PC-3 (cell line): ENCODE data around the gene KCNK10. TPM values are rescaled to one million over a fixed set of nuclear protein-coding genes. Genes with fewer than 3 reads are reported as not detected.

Experiments
- ATAC-seq: fragments of 200-7000 bp; cut with Tn5 transposase; 2 replicates; pipeline ENCODE4 v1.9.1; 2020; ENCODE audit warnings: mild to moderate bottlenecking, moderate library complexity
- BruUV-seq: library from RNA; stranded (reverse); fragments of 400-500 nt; replicated peaks from 2 replicates; lab custom pipeline; 2021; lab: Mats Ljungman, UMichigan
- CTCF ChIA-PET: fragments of 300-600 bp; sonication (Branson Sonifier 250); formaldehyde crosslinking; loops from one replicate; lab custom pipeline; 2022; ENCODE audit warnings: antibody characterized with exemption; lab: Charles Lee
- POLR2A ChIA-PET: fragments of 300-600 bp; sonication (Branson Sonifier 250); formaldehyde crosslinking; loops from one replicate; lab custom pipeline; 2022; ENCODE audit warnings: antibody characterized with exemption; ENCODE audit not compliant: unreplicated experiment; lab: Charles Lee
- DNase-seq: peaks from one replicate; pipeline ENCODE4 v3.0.0-alpha.2; 2015
- H2AFZ ChIP-seq: fragments of 300-600 bp; sonication (generic); 2 replicates; pipeline ENCODE4 v1.6.0; 2016; ENCODE audit warnings: antibody characterized with exemption, low read length
- H3F3A ChIP-seq: fragments of 300-600 bp; sonication (generic); one replicate; pipeline ENCODE4 v1.6.0; 2017; ENCODE audit warnings: antibody characterized with exemption, low read length, control low read depth, mild to moderate bottlenecking; ENCODE audit not compliant: unreplicated experiment
- H3K27ac ChIP-seq: fragments of 300-600 bp; sonication (generic); 2 replicates; pipeline ENCODE4 v1.5.1; 2016; ENCODE audit warnings: mild to moderate bottlenecking, low read length
- H3K27me3 ChIP-seq: fragments of 300-600 bp; sonication (generic); 2 replicates; pipeline ENCODE4 v1.6.1; 2016; ENCODE audit warnings: low read length, mixed read lengths
- H3K36me3 ChIP-seq: fragments of 300-600 bp; sonication (generic); 2 replicates; pipeline ENCODE4 v1.6.1; 2016; ENCODE audit warnings: low read depth, mixed run types, low read length, mixed read lengths
- H3K4me1 ChIP-seq: fragments of 300-600 bp; sonication (generic); 2 replicates; pipeline ENCODE4 v1.5.1; 2016; ENCODE audit warnings: low read length; ENCODE audit not compliant: insufficient read depth
- H3K4me2 ChIP-seq: fragments of 300-600 bp; sonication (generic); 2 replicates; pipeline ENCODE4 v1.6.0; 2016; ENCODE audit warnings: low read length
- H3K4me3 ChIP-seq: fragments of 300-600 bp; sonication (generic); 2 replicates; pipeline ENCODE4 v1.5.1; 2016; ENCODE audit warnings: mild to moderate bottlenecking, low read length, mixed read lengths
- H3K79me2 ChIP-seq: fragments of 300-600 bp; sonication (generic); 2 replicates; pipeline ENCODE4 v1.6.1; 2017; ENCODE audit warnings: low read length, mixed read lengths
- H3K9ac ChIP-seq: fragments of 300-600 bp; sonication (generic); 2 replicates; pipeline ENCODE4 v1.6.0; 2016; ENCODE audit warnings: mild to moderate bottlenecking, low read length
- H3K9me2 ChIP-seq: fragments of 300-600 bp; sonication (generic); replicated peaks from 2 replicates; pipeline ENCODE4 v1.6.1; 2016; ENCODE audit warnings: mixed run types, low read length, mixed read lengths
- H3K9me3 ChIP-seq: fragments of 300-600 bp; sonication (generic); 2 replicates; pipeline ENCODE4 v1.6.1; 2016; ENCODE audit warnings: low read length, mixed read lengths
- H4K20me1 ChIP-seq: fragments of 300-600 bp; sonication (generic); 2 replicates; pipeline ENCODE4 v1.6.1; 2016; ENCODE audit warnings: low read length, mixed read lengths
- CTCF ChIP-seq: fragments of 300-600 bp; sonication (generic); conservative IDR thresholded peaks from 2 replicates; pipeline ENCODE4 v1.5.1; 2017; ENCODE audit warnings: antibody characterized with exemption, low read depth, mild to moderate bottlenecking, low read length
- EZH2 ChIP-seq: fragments of 300-600 bp; sonication (generic); IDR thresholded peaks from one replicate; pipeline ENCODE4 v1.6.1; 2017; ENCODE audit warnings: antibody characterized with exemption, mild to moderate bottlenecking, low read length; ENCODE audit not compliant: unreplicated experiment
- EZH2phosphoT487 ChIP-seq: fragments of 300-600 bp; sonication (generic); IDR thresholded peaks from 2 replicates; pipeline ENCODE4 v1.6.1; 2018; ENCODE audit warnings: mild to moderate bottlenecking, antibody characterized with exemption, low read length, borderline replicate concordance
- intact Hi-C: fragments of 100-400 bp; cut with micrococcal nuclease; formaldehyde crosslinking; loops from 2 replicates; pipeline ENCODE4 v1.9.0; 2023
- total RNA-seq: library from RNA; depleted of rRNA; stranded (reverse); fragments of >200 nt; gene quantifications from 2 replicates; pipeline ENCODE4 v1.2.3, GENCODE V29; 2014

KCNK10 gene
- total RNA-seq, 1 experiment from 2014 or later = not detected

DNA sequence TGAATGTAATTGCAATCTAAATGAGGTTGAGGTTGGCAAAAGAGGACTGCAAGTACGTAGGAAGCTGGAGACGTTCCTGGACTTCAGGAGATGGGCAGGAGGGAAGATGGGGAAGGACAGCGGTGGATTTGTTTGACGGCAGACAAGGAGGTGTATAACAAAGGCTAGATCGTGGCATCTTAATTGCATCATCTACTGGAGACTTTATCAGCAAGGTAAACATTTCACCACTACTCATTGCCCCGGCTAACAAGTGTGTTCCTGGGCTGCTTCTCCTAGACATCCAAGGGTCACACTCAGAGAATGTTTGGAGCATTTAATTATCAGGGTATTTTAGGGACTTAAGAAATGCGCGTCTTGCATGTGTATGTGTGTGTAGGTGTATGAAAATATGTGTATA lies 128.5 kb downstream of the KCNK10 start:
- H3K4me1 ChIP-seq = no peaks in the 10 kb centered on the region
- no peak overlapping the region for H3K27ac ChIP-seq
- H3K4me2 ChIP-seq = no peak overlapping the region
- no peaks in the 10 kb centered on the region for H3K9me2 ChIP-seq
- BruUV-seq = no TSS peak
- no peaks in the 10 kb centered on the region for H3K9me3 ChIP-seq
- H3K79me2 ChIP-seq = no peaks in the 10 kb centered on the region
- TF ChIP-seq EZH2phosphoT487 = no peak
- no peak for TF ChIP-seq EZH2
- no peak for TF ChIP-seq CTCF
- intact Hi-C loops = no loop called here
- H3F3A ChIP-seq = no peaks in the 10 kb centered on the region
- H3K4me3 ChIP-seq = no peak overlapping the region
- POLR2A ChIA-PET = no interaction called here
- CTCF ChIA-PET = no interaction called here
- H3K36me3 ChIP-seq = no peaks in the 10 kb centered on the region
- H2AFZ ChIP-seq = no peak overlapping the region
- peaks cover 32% of the 10 kb centered on the region for H3K27me3 ChIP-seq
- no peaks in the 10 kb centered on the region for H4K20me1 ChIP-seq
- DNase-seq = no peak
- H3K9ac ChIP-seq = no peak overlapping the region
- ATAC-seq = no peak

DNA sequence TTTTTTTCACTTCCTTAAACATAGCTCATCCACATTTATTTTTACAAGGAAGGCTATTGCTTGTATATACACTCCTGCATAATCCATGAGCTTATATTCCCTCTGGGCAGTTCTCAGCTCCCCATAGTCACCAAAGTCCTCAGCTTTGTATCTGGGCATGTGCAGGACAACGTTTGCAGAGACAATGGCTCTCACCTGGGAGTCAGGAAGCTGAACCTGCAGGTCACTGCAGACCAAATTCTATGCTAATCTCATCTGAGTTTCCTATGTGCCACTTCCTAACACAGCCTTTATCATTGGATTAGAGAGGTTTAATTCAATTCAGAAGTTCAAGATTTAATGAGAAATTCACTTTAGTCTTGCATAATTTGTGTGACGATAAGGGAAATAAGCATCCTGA lies 131.5 kb downstream of the KCNK10 start:
- no peaks in the 10 kb centered on the region for H3F3A ChIP-seq
- H3K27me3 ChIP-seq = peaks cover 32% of the 10 kb centered on the region
- H3K36me3 ChIP-seq = no peaks in the 10 kb centered on the region
- no peaks in the 10 kb centered on the region for H3K79me2 ChIP-seq
- no peak overlapping the region for H2AFZ ChIP-seq
- H3K4me2 ChIP-seq = no peak overlapping the region
- no peaks in the 10 kb centered on the region for H3K9me3 ChIP-seq
- no peak overlapping the region for H3K9ac ChIP-seq
- no peaks in the 10 kb centered on the region for H3K9me2 ChIP-seq
- no peak for ATAC-seq
- BruUV-seq = no TSS peak
- POLR2A ChIA-PET = interaction anchor here (0.6 kb wide), 1 partner anchor 1679 kb away, joined by 7 read pairs; no protein-coding TSS in a partner anchor
- intact Hi-C loops = no loop called here
- TF ChIP-seq EZH2phosphoT487 (no peak), EZH2 (no peak), CTCF (no peak)
- H4K20me1 ChIP-seq = no peaks in the 10 kb centered on the region
- H3K27ac ChIP-seq = no peak overlapping the region
- H3K4me3 ChIP-seq = no peak overlapping the region
- 0 out of 2 replicates have a peak, but pooled peaks cover 5% of the 10 kb centered on the region for H3K4me1 ChIP-seq
- CTCF ChIA-PET = no interaction called here
- no peak for DNase-seq

DNA sequence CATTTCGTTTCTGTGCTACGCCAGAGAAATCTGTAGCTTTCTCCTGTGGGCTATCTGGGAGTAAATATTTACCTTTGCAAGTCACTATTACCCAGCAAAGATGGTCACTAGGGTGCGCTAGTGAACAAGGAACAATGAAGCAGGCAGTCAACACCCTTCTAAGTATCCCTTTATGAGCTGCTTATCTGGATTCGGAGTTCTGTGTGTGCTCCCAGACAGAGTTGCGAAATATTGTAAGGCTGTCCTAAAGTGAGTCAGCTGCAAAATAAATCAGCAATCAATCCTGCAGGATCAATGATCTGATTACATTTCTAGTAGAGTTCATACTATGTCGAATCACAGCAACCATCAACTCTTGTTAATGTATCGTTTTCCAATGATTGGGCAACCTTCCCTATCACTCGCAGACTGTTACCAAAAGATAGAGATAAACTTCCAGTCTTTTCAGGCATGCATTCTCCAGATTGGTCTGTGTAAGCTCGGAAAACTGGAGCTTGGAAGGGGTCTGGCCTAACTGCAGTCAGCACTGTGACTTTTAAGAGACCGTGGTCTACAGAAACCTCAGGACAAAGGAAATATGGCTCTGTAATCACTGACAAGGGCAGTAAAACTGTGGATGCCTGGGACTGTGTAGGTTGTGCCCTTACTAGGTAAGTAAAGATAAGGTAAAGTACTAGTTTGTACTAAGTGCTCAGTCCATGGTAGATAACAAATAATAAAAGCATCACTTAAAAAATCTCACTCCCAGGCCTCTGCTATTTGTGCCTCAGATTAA lies 133.5 kb downstream of the KCNK10 start:
- no peaks in the 10 kb centered on the region for H3K9me2 ChIP-seq
- peak overlapping the region; percentile 58 for H3K4me3 ChIP-seq
- H3K4me1 ChIP-seq = 0 out of 2 replicates have a peak, but pooled peaks cover 5% of the 10 kb centered on the region
- H3K4me2 ChIP-seq = peak overlapping the region; percentile 85
- peaks cover 17% of the 10 kb centered on the region for H3K27me3 ChIP-seq
- DNase-seq (peak; percentile 96), ATAC-seq (peak; percentile 98)
- ChIA-PET POLR2A (interaction anchor here (0.6 kb wide), 2 partner anchors 27 to 162 kb away, joined by 3 to 4 read pairs; no protein-coding TSS in a partner anchor), CTCF (interaction anchor here (0.5 to 2.3 kb wide), 13 partner anchors 9 to 370 kb away, joined by 3 to 81 read pairs (median 4); partner anchors contain the start of gene SPATA7)
- H3F3A ChIP-seq = no peaks in the 10 kb centered on the region
- H4K20me1 ChIP-seq = no peaks in the 10 kb centered on the region
- H3K9me3 ChIP-seq = no peaks in the 10 kb centered on the region
- H3K36me3 ChIP-seq = no peaks in the 10 kb centered on the region
- H3K9ac ChIP-seq = no peak overlapping the region
- H2AFZ ChIP-seq = peak overlapping the region; percentile 81
- TF ChIP-seq CTCF (peak; percentile 86), EZH2phosphoT487 (no peak)
- no TSS peak for BruUV-seq
- no peak overlapping the region for H3K27ac ChIP-seq
- intact Hi-C loops = loop anchor here (1.0 to 5.0 kb wide), 5 partner anchors 175 to 371 kb away; no protein-coding TSS in a partner anchor
- no peaks in the 10 kb centered on the region for H3K79me2 ChIP-seq
